K562 (cell line): ENCODE measurements around the gene MCTS1. TPM values are rescaled to one million over a fixed set of nuclear protein-coding genes. Genes with fewer than 3 reads are reported as not detected.
"Not testable (repeated sequence)": the region's sequence is repeated elsewhere in the genome, so short reads cannot be mapped to it uniquely, and the experiment has no call there.

Experiments
- ATAC-seq: fragments of 200-7000 bp; cut with Tn5 transposase; 3 replicates; pipeline ENCODE4 v1.9.1; 2020; ENCODE audit warnings: moderate library complexity
- BruUV-seq: library from RNA; stranded (reverse); fragments of 400-500 nt; replicated peaks from 2 replicates; lab custom pipeline; 2021; lab: Mats Ljungman, UMichigan
- CTCF ChIA-PET: fragments of 300-600 bp; formaldehyde crosslinking; extraction: SDS; loops from one replicate; lab custom pipeline; 2021; ENCODE audit warnings: low intra/inter-chr PET ratio; lab: Yijun Ruan, JAX
- POLR2A ChIA-PET: fragments of 300-600, 350-650 bp; sonication (Branson Sonifier 250); formaldehyde crosslinking; extraction: SDS; loops from one replicate; lab custom pipeline; 2021; ENCODE audit warnings: antibody characterized with exemption, inconsistent platforms; lab: Yijun Ruan, JAX
- DNase-seq, 4 experiments: peaks; one replicate each; pipeline versions ENCODE4 v3.0.0 to v3.0.0-alpha.2; 2011 to 2018; ENCODE audit warnings: low spot score in 3 of 4, mixed read lengths in 3 of 4; ENCODE audit errors: extremely low read depth in 1 of 4
- FAIRE-seq: peaks from 2 replicates; lab custom pipeline; 2011; peaks lifted over from hg19 to GRCh38; lab: Jason Lieb, UNC
- H2AFZ ChIP-seq: 2 replicates; pipeline ENCODE4 v1.6.0; 2011; ENCODE audit warnings: low read depth, low read length, control low read depth, inconsistent platforms
- H3K27ac ChIP-seq: fragments of 200-600 bp; 3 replicates; pipeline ENCODE4 v1.8.0; 2011; ENCODE audit warnings: low read depth, mild to moderate bottlenecking, control low read depth, inconsistent platforms, low read length, moderate library complexity, mixed read lengths; ENCODE audit errors: extremely low read depth
- H3K27me3 ChIP-seq, 2 experiments: fragments of 300-600 bp in 1 of 2; 2 replicates in 1 of 2; 3 replicates in 1 of 2; pipeline versions ENCODE4 v1.6.0 to v1.8.0; 2011; ENCODE audit warnings: inconsistent platforms in 2 of 2, low read length in 2 of 2, mild to moderate bottlenecking in 1 of 2, mixed read lengths in 1 of 2, moderate library complexity in 1 of 2; ENCODE audit not compliant: control insufficient read depth in 2 of 2, insufficient read depth in 2 of 2
- H3K36me3 ChIP-seq: fragments of 300-600 bp; 3 replicates; pipeline ENCODE4 v1.8.0; 2011; ENCODE audit warnings: mild to moderate bottlenecking, low read length, inconsistent platforms; ENCODE audit not compliant: control insufficient read depth, insufficient read depth
- H3K4me1 ChIP-seq, 2 experiments: fragments of 200-600 bp in 1 of 2; replicated peaks in 1 of 2; 2 replicates in 1 of 2; 3 replicates in 1 of 2; pipeline versions ENCODE4 v1.5.1 to v1.8.0; 2011; ENCODE audit warnings: inconsistent platforms in 2 of 2, low read length in 2 of 2, mild to moderate bottlenecking in 1 of 2, mixed read lengths in 1 of 2, moderate library complexity in 1 of 2; ENCODE audit not compliant: control insufficient read depth in 2 of 2, insufficient read depth in 2 of 2
- H3K4me2 ChIP-seq: 2 replicates; pipeline ENCODE4 v1.6.1; 2011; ENCODE audit warnings: low read length, control low read depth, inconsistent platforms, mixed read lengths; ENCODE audit not compliant: insufficient read depth
- H3K4me3 ChIP-seq: fragments of 200-600 bp; sonication (generic), shearing (Covaris generic); 2 replicates; pipeline ENCODE4 v1.5.1; 2016; ENCODE audit warnings: control low read depth, inconsistent platforms
- H3K79me2 ChIP-seq: fragments of 200-600 bp; 3 replicates; pipeline ENCODE4 v1.8.0; 2011; ENCODE audit warnings: low read length, inconsistent platforms; ENCODE audit not compliant: control insufficient read depth, insufficient read depth
- H3K9ac ChIP-seq, 2 experiments: 2 replicates each; pipeline versions ENCODE4 v1.6.0 to v1.6.1; 2011; ENCODE audit warnings: low read depth in 2 of 2, low read length in 2 of 2, control low read depth in 1 of 2, inconsistent platforms in 1 of 2, mild to moderate bottlenecking in 1 of 2, mixed read lengths in 1 of 2; ENCODE audit not compliant: insufficient read depth in 1 of 2
- H3K9me1 ChIP-seq: one replicate; pipeline ENCODE4 v1.6.0; 2011; ENCODE audit warnings: inconsistent platforms, mild to moderate bottlenecking, low read length, moderate library complexity; ENCODE audit not compliant: control insufficient read depth, insufficient read depth
- H3K9me3 ChIP-seq: replicated peaks from 2 replicates; pipeline ENCODE4 v1.5.1; 2011; ENCODE audit warnings: low read depth, low read length, inconsistent platforms; ENCODE audit not compliant: control insufficient read depth, insufficient read depth
- H4K20me1 ChIP-seq: replicated peaks from 2 replicates; pipeline ENCODE4 v1.6.1; 2011; ENCODE audit warnings: low read length, inconsistent platforms, mixed read lengths; ENCODE audit not compliant: control insufficient read depth, insufficient read depth
- BRCA1 ChIP-seq, 2 experiments: fragments of 450-650 bp in 1 of 2; sonication (generic) in 1 of 2; formaldehyde crosslinking in 1 of 2; IDR thresholded peaks; 2 replicates each; pipeline versions ENCODE4 v1.5.0 to v1.6.1; 2017 to 2020; ENCODE audit warnings: mild to moderate bottlenecking in 1 of 2, missing genetic modification reagents in 1 of 2
- HDAC1 ChIP-seq, 2 experiments: fragments of 450-650 bp; IDR thresholded peaks; 2 replicates each; pipeline ENCODE4 v1.6.1; 2016 to 2017; ENCODE audit warnings: inconsistent platforms in 1 of 2, mild to moderate bottlenecking in 1 of 2, moderate library complexity in 1 of 2
- KDM1A ChIP-seq, 2 experiments: fragments of 450-650 bp; IDR thresholded peaks; 2 replicates each; pipeline ENCODE4 v1.6.1; 2016; ENCODE audit warnings: mild to moderate bottlenecking in 2 of 2
- WGBS: fragments of 100-300 bp; shearing (Covaris generic); methylation state at CpG from one replicate; pipeline ENCODE4 v1.1.6; 2016; ENCODE audit warnings: low coverage, mixed read lengths; ENCODE audit not compliant: insufficient coverage; ENCODE audit errors: missing lambda C conversion rate; 5-methylcytosine and 5-hydroxymethylcytosine counted together
- in situ Hi-C: fragments of 300-500 bp; cut with MboI; formaldehyde crosslinking; loops from 4 replicates; pipeline ENCODE4 v1.15.0; 2018; ENCODE audit warnings: inconsistent platforms, mixed read lengths
- intact Hi-C: fragments of 100-400 bp; cut with micrococcal nuclease; formaldehyde crosslinking; loops from 2 replicates; pipeline ENCODE4 v1.14.2; 2022
- polyA plus RNA-seq, 8 experiments: library from polyadenylated mRNA; depleted of rRNA in 4 of 8; stranded (reverse) in 5 of 8; unstranded in 3 of 8; fragments of >200 nt; fragmentation: Nextera tagmentation in 2 of 8; fragmentation: Illumina TruSeq in 1 of 8; extraction: Ambion mirVana in 2 of 8; extraction: Trizol in 1 of 8; gene quantifications; 2 replicates each; pipeline versions ENCODE4 v1.2.1 to v1.2.3, GENCODE V29; 2011 to 2014; ENCODE audit warnings: inconsistent platforms in 1 of 8, missing spikeins in 1 of 8
- total RNA-seq, 7 experiments: library from RNA; depleted of rRNA in 6 of 7; stranded (reverse); fragments of >200 nt in 6 of 7; fragmentation: Illumina TruSeq in 2 of 7; extraction: Trizol in 2 of 7; gene quantifications; 2 replicates each; pipeline versions ENCODE4 v1.2.1 to v1.2.3, GENCODE V29; 2011 to 2021; ENCODE audit warnings: low replicate concordance in 1 of 7

MCTS1 gene
- total and polyA plus RNA-seq, 9 of the 15 experiments (the other 6 are each of a cell fraction or from before 2014, with no cell fraction given), result 65.3 to 300 (median 152) TPM

- TF ChIP-seq BRCA1 (IDR thresholded peaks at IDR 0.05), result no peak
- TF ChIP-seq BRCA1 (CRISPR knock-in tag; IDR thresholded peaks at IDR 0.05), result no peak
- TF ChIP-seq HDAC1 (IDR thresholded peaks at IDR 0.05), result no peak
- TF ChIP-seq KDM1A (IDR thresholded peaks at IDR 0.05), result peak in 1 of 2 experiments; percentile 27; a peak in 1 of 4 replicates
- TF ChIP-seq, all 486 proteins: peak for 3
These were observed 33.8 kb upstream of the MCTS1 start (continued) for GRCh38 chrX:120570011-120570600.

- H3K36me3 ChIP-seq, H3K27ac ChIP-seq, H3K4me1 ChIP-seq, H4K20me1 ChIP-seq, H3K9me3 ChIP-seq, FAIRE-seq, intact Hi-C loops, ATAC-seq, CTCF ChIA-PET, H3K4me3 ChIP-seq, DNase-seq, BruUV-seq, H3K9ac ChIP-seq, H3K9me1 ChIP-seq, H2AFZ ChIP-seq, H3K4me2 ChIP-seq, in situ Hi-C loops, H3K79me2 ChIP-seq, H3K27me3 ChIP-seq: not testable (repeated sequence)
- 95% methylated on average over 4 of the region's 13 CpGs for whole genome bisulfite sequencing
- POLR2A ChIA-PET, result interaction anchor here (1.2 kb wide), 1 partner anchor 10 kb away, joined by 4 read pairs; no protein-coding TSS in a partner anchor
These were observed 30.1 kb upstream of the MCTS1 start for GRCh38 chrX:120573806-120574205.
